BJ (cell line): ENCODE data around the gene HMGXB3. TPM values are rescaled to one million over a fixed set of nuclear protein-coding genes. Genes with fewer than 3 reads are reported as not detected.
"Not testable (repeated sequence)": the region's sequence is repeated elsewhere in the genome, so short reads cannot be mapped to it uniquely, and the experiment has no call there.

ENCODE experiments used
- CTCF ChIA-PET: fragments of 350-600 bp; formaldehyde crosslinking; extraction: SDS; loops from one replicate; lab custom pipeline; 2021; ENCODE audit warnings: antibody characterized with exemption, inconsistent platforms; lab: Yijun Ruan, JAX
- POLR2A ChIA-PET: fragments of 300-600 bp; sonication (Branson Sonifier 250); formaldehyde crosslinking; extraction: SDS; loops from one replicate; lab custom pipeline; 2021; ENCODE audit warnings: antibody characterized with exemption; lab: Charles Lee
- DNase-seq: peaks from one replicate; pipeline ENCODE4 v3.0.0-alpha.2; 2011; ENCODE audit warnings: low read depth
- H3K27me3 ChIP-seq: 2 replicates; pipeline ENCODE4 v1.6.0; 2011; ENCODE audit warnings: low read length; ENCODE audit not compliant: control insufficient read depth, insufficient read depth
- H3K36me3 ChIP-seq: 2 replicates; pipeline ENCODE4 v1.5.1; 2011; ENCODE audit warnings: low read length; ENCODE audit not compliant: control insufficient read depth, insufficient read depth
- H3K4me3 ChIP-seq: 2 replicates; pipeline ENCODE4 v1.5.1; 2011; ENCODE audit warnings: low read depth, mild to moderate bottlenecking, control low read depth, low read length
- CTCF ChIP-seq: IDR thresholded peaks from 2 replicates; pipeline ENCODE4 v1.5.1; 2011; ENCODE audit warnings: low read depth, mild to moderate bottlenecking, control low read depth, inconsistent platforms, low read length, moderate library complexity; ENCODE audit not compliant: insufficient read depth
- polyA plus RNA-seq: library from polyadenylated mRNA; depleted of rRNA; stranded (reverse); fragments of >200 nt; gene quantifications from 2 replicates; pipeline ENCODE4 v1.2.3, GENCODE V29; 2011

Gene HMGXB3
- polyA plus RNA-seq, 1 experiment: 39.0 TPM

GRCh38 chr5:150026682-150027172 is 26.2 kb downstream of the HMGXB3 start:
- Histone ChIP-seq H3K27me3 (no peaks in the 10 kb centered on the region), H3K36me3 (peaks cover 7% of the 10 kb centered on the region), H3K4me3 (no peak overlapping the region)
- no peak for DNase-seq
- POLR2A ChIA-PET: no interaction called here
- CTCF ChIA-PET: interaction anchor here (1.5 to 1.9 kb wide), 2 partner anchors 10 to 55 kb away, joined by 4 read pairs; no protein-coding TSS in a partner anchor
- no peak for TF ChIP-seq CTCF

DNA sequence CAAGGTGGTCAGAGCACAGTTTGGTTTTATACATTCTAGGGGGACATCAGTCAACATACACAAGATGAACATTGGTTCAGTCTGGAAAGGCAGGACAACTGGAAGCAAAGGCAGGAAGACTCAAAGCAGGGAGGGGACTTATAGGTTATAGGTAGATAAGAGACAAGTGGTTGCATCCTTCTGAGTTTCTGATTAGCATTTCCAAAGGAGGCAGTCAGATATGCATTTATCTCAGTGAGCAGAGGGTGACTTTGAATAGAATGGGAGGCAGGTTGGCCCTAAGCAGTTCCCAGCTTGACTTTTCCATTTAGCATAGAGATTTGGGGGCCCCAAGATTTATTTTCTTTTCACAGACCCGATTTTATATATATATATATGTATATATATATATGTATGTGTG is 27.5 kb downstream of the HMGXB3 start:
- DNase-seq, H3K4me3 ChIP-seq, POLR2A ChIA-PET, H3K27me3 ChIP-seq: not testable (repeated sequence)
- CTCF ChIA-PET: interaction anchor here (1.0 to 1.5 kb wide), 2 partner anchors 8 to 16 kb away, joined by 3 to 4 read pairs; no protein-coding TSS in a partner anchor
- peaks cover 14% of the 10 kb centered on the region for H3K36me3 ChIP-seq

DNA sequence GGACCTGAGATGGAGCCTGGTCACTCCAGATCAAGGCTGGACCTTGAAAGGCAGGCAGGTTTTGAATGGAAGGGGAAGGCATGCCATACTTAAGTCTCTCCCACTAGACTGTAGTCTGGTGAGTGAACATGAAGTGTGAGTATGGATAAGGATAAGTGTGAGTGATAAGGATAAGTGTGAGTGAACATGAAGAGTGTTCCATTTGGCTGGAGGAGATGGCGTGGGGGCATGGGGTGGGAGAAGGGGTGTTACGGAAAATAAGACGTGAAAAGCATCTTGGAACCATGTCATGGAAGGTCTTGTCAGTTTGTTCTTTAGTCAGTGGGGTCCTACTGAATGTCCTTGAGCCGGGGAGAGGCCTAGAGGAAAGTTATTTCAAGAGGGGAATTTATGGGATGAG is 32.8 kb downstream of the HMGXB3 start:
- POLR2A ChIA-PET: no interaction called here
- no peak for DNase-seq
- H3K4me3 ChIP-seq: no peak overlapping the region
- CTCF ChIA-PET: no interaction called here
- H3K27me3 ChIP-seq: no peaks in the 10 kb centered on the region
- peaks cover 17% of the 10 kb centered on the region for H3K36me3 ChIP-seq
- TF ChIP-seq CTCF: no peak

DNA sequence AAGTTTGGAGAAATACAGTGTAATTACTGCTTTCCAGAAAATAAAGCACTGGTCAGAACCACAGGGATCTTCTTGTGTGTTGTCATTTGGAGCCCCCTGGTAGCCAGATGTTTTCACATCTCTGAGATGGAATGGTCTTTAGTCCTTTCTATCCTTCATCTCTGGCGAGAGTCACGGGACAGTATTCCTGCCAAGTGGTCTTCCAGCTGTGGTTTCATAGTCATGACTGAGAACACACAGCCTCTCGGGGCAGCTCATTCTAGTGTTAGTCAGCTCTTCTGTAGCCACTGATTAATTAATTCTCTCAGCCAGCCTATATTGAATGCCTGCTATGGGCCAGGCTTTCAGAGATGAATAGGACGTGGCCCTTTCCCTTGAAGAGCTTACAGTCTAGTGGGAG is 34.1 kb downstream of the HMGXB3 start:
- ChIA-PET POLR2A (interaction anchor here (0.5 to 1.1 kb wide), 2 partner anchors 12 to 386 kb away, joined by 4 to 9 read pairs; no protein-coding TSS in a partner anchor), CTCF (interaction anchor here (0.6 to 1.4 kb wide), 4 partner anchors 11 to 468 kb away, joined by 3 to 5 read pairs (median 4); no protein-coding TSS in a partner anchor)
- Histone ChIP-seq H3K27me3 (no peaks in the 10 kb centered on the region), H3K36me3 (peaks cover 17% of the 10 kb centered on the region), H3K4me3 (no peak overlapping the region)
- TF ChIP-seq CTCF: no peak
- DNase-seq: peak; percentile 65

GRCh38 chr5:150035139-150035895 is 34.8 kb downstream of the HMGXB3 start:
- Histone ChIP-seq H3K36me3 (peaks cover 17% of the 10 kb centered on the region), H3K27me3 (no peaks in the 10 kb centered on the region), H3K4me3 (no peak overlapping the region)
- DNase-seq: no peak
- POLR2A ChIA-PET: interaction anchor here (1.1 kb wide), 1 partner anchor 13 kb away, joined by 4 read pairs; no protein-coding TSS in a partner anchor
- TF ChIP-seq CTCF: no peak
- CTCF ChIA-PET: interaction anchor here (0.6 to 1.4 kb wide), 5 partner anchors 12 to 469 kb away, joined by 3 to 5 read pairs (median 3); no protein-coding TSS in a partner anchor
